IPS-20b (cell line): Measurements from ENCODE around the gene MYL12B.
"Not testable (repeated sequence)": the region's sequence is repeated elsewhere in the genome, so short reads cannot be mapped to it uniquely, and the experiment has no call there.

Experiments used
- H3K27ac ChIP-seq: one replicate; pipeline ENCODE4 v1.5.1; 2013; ENCODE audit warnings: low read length
- H3K27me3 ChIP-seq: 2 replicates; pipeline ENCODE4 v1.6.1; 2013; ENCODE audit warnings: mild to moderate bottlenecking, low read length, inconsistent platforms; ENCODE audit not compliant: insufficient read depth
- H3K36me3 ChIP-seq: 2 replicates; pipeline ENCODE4 v1.6.1; 2013; ENCODE audit warnings: low read depth, mild to moderate bottlenecking, inconsistent platforms, low read length, moderate library complexity; ENCODE audit not compliant: insufficient read depth
- H3K4me1 ChIP-seq: 2 replicates; pipeline ENCODE4 v1.6.1; 2013; ENCODE audit warnings: mild to moderate bottlenecking, control low read depth, inconsistent platforms, low read length, moderate library complexity; ENCODE audit not compliant: insufficient read depth
- H3K4me3 ChIP-seq: 2 replicates; pipeline ENCODE4 v1.5.1; 2013; ENCODE audit warnings: mild to moderate bottlenecking, low read length, inconsistent platforms
- H3K9ac ChIP-seq: 2 replicates; pipeline ENCODE4 v1.6.1; 2013; ENCODE audit warnings: low read depth, mild to moderate bottlenecking, inconsistent platforms, low read length, moderate library complexity
- H3K9me3 ChIP-seq: 2 replicates; pipeline ENCODE4 v1.6.1; 2013; ENCODE audit warnings: mild to moderate bottlenecking, low read depth, low read length, inconsistent platforms; ENCODE audit not compliant: insufficient read depth

The MYL12B gene

GRCh38 chr18:3286159-3286558 is 24.2 kb downstream of the MYL12B start:
- no peaks in the 10 kb centered on the region for H3K36me3 ChIP-seq
- no peak overlapping the region for H3K9ac ChIP-seq
- H3K9me3 ChIP-seq: peaks cover 35% of the 10 kb centered on the region
- no peak overlapping the region for H3K27ac ChIP-seq
- no peak overlapping the region for H3K4me3 ChIP-seq
- H3K4me1 ChIP-seq: peaks cover 9% of the 10 kb centered on the region; the same call in 1 of the 2 replicates
- H3K27me3 ChIP-seq: no peaks in the 10 kb centered on the region

DNA sequence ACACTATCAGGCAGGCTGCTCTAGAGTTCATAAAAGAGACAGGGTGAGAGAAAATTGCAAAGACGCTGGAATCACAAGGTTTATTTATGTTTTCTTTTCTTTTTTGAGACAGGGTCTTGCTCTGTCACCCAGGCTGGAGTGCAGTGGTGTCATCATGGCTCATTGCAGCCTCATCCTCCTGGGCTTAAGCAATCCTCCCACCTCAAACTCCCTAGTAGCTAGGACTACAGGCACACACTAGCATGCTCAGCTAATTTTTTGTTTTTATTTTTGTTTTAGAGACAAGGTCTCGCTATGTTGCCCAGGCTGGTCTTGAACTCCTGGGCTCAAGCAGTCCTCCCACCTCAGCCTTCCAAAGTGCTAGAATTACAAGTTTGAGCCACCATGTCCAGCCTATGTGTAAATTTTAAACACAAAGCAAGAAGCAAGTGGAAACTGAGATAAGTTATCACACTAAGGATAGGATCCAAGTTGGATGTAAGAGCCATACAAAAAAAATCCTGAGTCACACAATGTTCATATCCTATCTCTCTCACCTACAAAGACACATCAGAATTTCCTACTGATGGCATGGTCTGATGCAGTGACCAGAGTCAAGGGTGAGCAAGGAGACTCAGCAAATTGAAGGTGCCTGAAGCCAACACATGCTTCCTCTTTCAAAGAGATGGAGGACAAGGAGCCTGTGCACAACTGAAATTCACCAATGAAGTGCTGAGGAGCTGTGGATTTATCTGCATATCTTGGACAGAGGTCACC is 31.4 kb downstream of the MYL12B start:
- Histone ChIP-seq H3K9ac (no peak overlapping the region), H3K27ac (no peak overlapping the region), H3K27me3 (no peaks in the 10 kb centered on the region), H3K4me1 (no peaks in the 10 kb centered on the region), H3K4me3 (no peak overlapping the region), H3K36me3 (peaks cover 12% of the 10 kb centered on the region; the same call in 1 of the 2 replicates), H3K9me3 (peaks cover 35% of the 10 kb centered on the region)

DNA sequence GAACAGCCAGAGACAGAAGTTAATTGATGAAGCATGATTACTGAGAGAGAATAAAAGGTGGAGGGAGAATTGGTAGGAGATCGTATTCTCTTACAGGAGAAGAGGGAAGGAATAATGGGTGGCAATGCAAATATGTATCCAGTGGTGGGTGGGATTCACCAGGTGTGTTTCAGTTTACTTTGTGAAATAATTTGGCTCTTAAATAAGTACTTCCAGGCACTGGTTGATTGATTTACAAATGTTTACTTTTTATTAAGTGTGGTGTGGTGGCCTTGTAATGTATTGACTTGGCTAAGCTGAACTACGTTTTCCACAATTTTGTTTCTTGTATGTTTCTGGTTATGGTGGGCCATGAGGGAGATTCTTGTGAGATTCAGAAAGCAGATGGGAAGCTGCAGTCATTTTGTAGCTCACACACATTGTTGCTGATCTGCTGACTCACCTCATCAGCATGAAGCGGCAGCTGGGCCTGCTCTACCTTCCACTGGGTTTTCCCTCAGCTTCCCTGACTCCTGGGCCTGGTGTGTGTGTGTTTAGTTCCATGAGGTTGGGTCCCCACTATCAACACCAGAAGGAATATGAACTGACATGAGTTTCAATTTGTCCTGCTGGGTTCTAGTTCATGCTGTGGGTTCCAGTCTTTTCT is 32.6 kb downstream of the MYL12B start:
- H3K4me3 ChIP-seq: no peak overlapping the region
- peaks cover 12% of the 10 kb centered on the region; the same call in 1 of the 2 replicates for H3K36me3 ChIP-seq
- H3K27ac ChIP-seq: no peak overlapping the region
- no peaks in the 10 kb centered on the region for H3K27me3 ChIP-seq
- H3K9ac ChIP-seq: no peak overlapping the region
- no peaks in the 10 kb centered on the region for H3K4me1 ChIP-seq
- H3K9me3 ChIP-seq: peaks cover 25% of the 10 kb centered on the region

- peak overlapping the region; percentile 85 for H3K27ac ChIP-seq
- peaks cover 1% of the 10 kb centered on the region; the same call in 1 of the 2 replicates for H3K9me3 ChIP-seq
- H3K36me3 ChIP-seq: peaks cover 12% of the 10 kb centered on the region; the same call in 1 of the 2 replicates
- peak overlapping the region; percentile 88 for H3K4me3 ChIP-seq
- peak overlapping the region; percentile 97 for H3K9ac ChIP-seq
- H3K4me1 ChIP-seq: no peaks in the 10 kb centered on the region
- no peaks in the 10 kb centered on the region for H3K27me3 ChIP-seq
Observed at GRCh38 chr18:3297025-3297984, 35.4 kb downstream of the MYL12B start.

- Histone ChIP-seq H3K27ac (no peak overlapping the region), H3K9ac (no peak overlapping the region), H3K4me3 (no peak overlapping the region), H3K27me3 (no peaks in the 10 kb centered on the region), H3K4me1 (no peaks in the 10 kb centered on the region), H3K9me3 (no peaks in the 10 kb centered on the region), H3K36me3 (no peaks in the 10 kb centered on the region)
Observed at GRCh38 chr18:3304832-3305231, 42.9 kb downstream of the MYL12B start.

GRCh38 chr18:3305354-3305762 is 43.4 kb downstream of the MYL12B start:
- H3K36me3 ChIP-seq: no peaks in the 10 kb centered on the region
- no peaks in the 10 kb centered on the region for H3K27me3 ChIP-seq
- H3K9ac ChIP-seq: no peak overlapping the region
- H3K27ac ChIP-seq: no peak overlapping the region
- H3K4me1 ChIP-seq: no peaks in the 10 kb centered on the region
- no peaks in the 10 kb centered on the region for H3K9me3 ChIP-seq
- H3K4me3 ChIP-seq: no peak overlapping the region

DNA sequence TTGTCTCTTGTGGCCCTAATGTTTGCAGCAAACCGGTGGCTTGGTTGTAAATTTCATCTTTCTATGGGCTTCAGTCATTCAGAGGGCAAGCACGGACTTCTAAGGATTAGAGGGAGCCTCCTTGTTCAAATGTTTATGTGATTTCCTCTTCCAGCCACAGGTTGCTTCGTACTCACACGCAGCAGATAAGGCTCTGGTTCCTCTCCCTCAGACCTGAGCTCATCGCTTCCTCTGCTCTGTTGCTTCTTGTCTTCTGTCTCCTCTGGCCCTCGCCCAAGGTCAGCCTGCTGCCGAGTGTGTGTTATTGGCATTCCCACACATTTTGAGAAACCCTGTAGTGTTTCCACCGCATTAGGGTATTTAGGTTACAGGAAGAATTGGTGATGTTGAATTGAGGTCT is 44.0 kb downstream of the MYL12B start:
- Histone ChIP-seq H3K36me3 (no peaks in the 10 kb centered on the region), H3K4me3 (no peak overlapping the region), H3K4me1 (no peaks in the 10 kb centered on the region), H3K9me3 (no peaks in the 10 kb centered on the region), H3K27me3 (no peaks in the 10 kb centered on the region), H3K27ac (no peak overlapping the region), H3K9ac (no peak overlapping the region)

DNA sequence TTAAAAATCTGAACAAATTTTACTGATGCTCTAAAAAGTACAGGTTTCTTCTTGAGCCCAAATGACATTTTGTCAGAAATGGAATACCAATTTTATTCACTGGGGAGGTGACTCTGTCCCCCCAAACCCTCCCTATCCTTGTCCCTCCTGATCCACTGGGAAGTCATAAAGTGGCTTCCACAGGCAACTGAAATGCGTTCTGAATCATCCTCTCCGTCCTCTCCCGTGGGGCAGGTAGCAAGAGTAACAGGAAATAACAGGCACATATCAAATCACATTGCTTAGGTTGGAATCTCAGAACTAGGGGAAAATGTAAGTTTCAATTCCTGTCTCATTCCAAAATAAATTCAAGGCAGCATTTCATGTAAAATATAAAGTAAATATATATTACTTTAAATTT is 44.5 kb downstream of the MYL12B start:
- Histone ChIP-seq H3K36me3 (no peaks in the 10 kb centered on the region), H3K4me3 (no peak overlapping the region), H3K27ac (no peak overlapping the region), H3K9ac (no peak overlapping the region), H3K9me3 (no peaks in the 10 kb centered on the region), H3K27me3 (no peaks in the 10 kb centered on the region), H3K4me1 (no peaks in the 10 kb centered on the region)

GRCh38 chr18:3313685-3314084 is 51.8 kb downstream of the MYL12B start:
- Histone ChIP-seq H3K4me1 (no peaks in the 10 kb centered on the region), H3K27ac (no peak overlapping the region), H3K4me3 (no peak overlapping the region), H3K9ac (no peak overlapping the region), H3K36me3 (no peaks in the 10 kb centered on the region), H3K27me3 (no peaks in the 10 kb centered on the region), H3K9me3 (peaks cover 3% of the 10 kb centered on the region; the same call in 1 of the 2 replicates)

DNA sequence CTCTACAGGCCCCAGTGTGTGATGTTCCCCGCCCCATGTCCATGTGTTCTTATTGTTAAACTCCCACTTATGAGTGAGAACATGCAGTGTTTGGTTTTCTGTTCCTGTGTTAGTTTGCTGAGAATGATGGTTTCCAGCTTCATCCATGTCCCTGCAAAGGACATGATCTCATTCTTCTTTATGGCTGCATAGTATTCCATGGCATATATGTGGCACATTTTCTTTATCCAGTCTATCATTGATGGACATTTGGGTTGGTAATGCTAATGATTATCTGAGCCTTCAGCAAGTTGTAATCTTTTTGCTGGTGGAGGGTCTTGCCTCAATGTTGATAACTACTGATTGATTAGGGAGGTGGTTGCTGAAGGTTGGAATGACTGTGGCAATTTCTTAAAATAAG is 53.4 kb downstream of the MYL12B start:
- not testable (repeated sequence) for H3K27ac ChIP-seq, H3K9ac ChIP-seq, H3K4me3 ChIP-seq, H3K9me3 ChIP-seq, H3K27me3 ChIP-seq, H3K4me1 ChIP-seq, H3K36me3 ChIP-seq

- H3K27ac ChIP-seq: no peak overlapping the region
- H3K4me1 ChIP-seq: no peaks in the 10 kb centered on the region
- peaks cover 3% of the 10 kb centered on the region; the same call in 1 of the 2 replicates for H3K9me3 ChIP-seq
- H3K27me3 ChIP-seq: no peaks in the 10 kb centered on the region
- H3K4me3 ChIP-seq: no peak overlapping the region
- no peak overlapping the region for H3K9ac ChIP-seq
- no peaks in the 10 kb centered on the region for H3K36me3 ChIP-seq
Observed at GRCh38 chr18:3319399-3319798, 57.5 kb downstream of the MYL12B start.
